A549 treated with AZD9567 at 1 μM for 4 hours (cell line): Measurements from ENCODE around the gene CABS1. TPM values are rescaled to one million over a fixed set of nuclear protein-coding genes. Genes with fewer than 3 reads are reported as not detected.

Experiments
- total RNA-seq: library from RNA; stranded (reverse); fragments of 200-300 nt; extraction: Qiagen RNA extraction; gene quantifications from 5 replicates; pipeline ENCODE4 v1.2.3, GENCODE V29; 2022; ENCODE audit not compliant: insufficient read depth

CABS1 gene
- not detected in 5 replicates for total RNA-seq

GRCh38 chr4:70334681-70335080, at the start of gene CABS1:
CABS1 (plus strand) TSS chr4:70334981; CDS start chr4:70335040, 59 bp downstream.

GRCh38 chr4:70360460-70360859, 25.7 kb downstream of the CABS1 start, which contains the start of gene SMR3A:
SMR3A (plus strand) TSS chr4:70360760; CDS start chr4:70362116, 1,356 bp downstream.

GRCh38 chr4:70382691-70383181, 48.0 kb downstream of the CABS1 start, which contains the start of gene SMR3B:
SMR3B (plus strand) TSS chr4:70383131; CDS start chr4:70384511, 1,380 bp downstream.

Other genes with a start within 250 kb of the CABS1 start
- not detected in 5 replicates for gene PRR27, start 180.7 kb upstream of the CABS1 start, total RNA-seq
- not detected in 5 replicates for gene ODAM, start 139.3 kb upstream of the CABS1 start, total RNA-seq
- gene FDCSP, start 108.9 kb upstream of the CABS1 start, total RNA-seq: not detected in 5 replicates
- not detected in 5 replicates for gene CSN3, start 92.4 kb upstream of the CABS1 start, total RNA-seq
- not detected in 5 replicates for gene SMR3A, start 25.8 kb downstream of the CABS1 start, total RNA-seq
- gene SMR3B, start 48.1 kb downstream of the CABS1 start, total RNA-seq: not detected in 5 replicates
- gene OPRPN, start 63.0 kb downstream of the CABS1 start, total RNA-seq: not detected in 5 replicates
- not detected in 5 replicates for gene MUC7, start 137.2 kb downstream of the CABS1 start, total RNA-seq
- 0.08 TPM in 1 of 5 replicates, not detected in the others for gene AMTN, start 183.6 kb downstream of the CABS1 start, total RNA-seq